ENCODE data around the gene MYLK2. TPM values are rescaled to one million over a fixed set of nuclear protein-coding genes. Genes with fewer than 3 reads are reported as not detected.

MYLK2 gene
- total RNA-seq, 4 donors from 2014 or later, result not detected

- no peaks in the 10 kb centered on the region for H3K27me3 ChIP-seq
- no peak overlapping the region for H3K4me3 ChIP-seq
- no peak overlapping the region for H3K27ac ChIP-seq
- no peak for DNase-seq (ENCODE audit: low spot score in 2 of 2)
- no peaks in the 10 kb centered on the region for H3K36me3 ChIP-seq
- TF ChIP-seq POLR2AphosphoS5 (IDR thresholded peaks at IDR 0.05), result no peak
- TF ChIP-seq POLR2A (IDR thresholded peaks at IDR 0.05), result no peak
- TF ChIP-seq EP300 (IDR thresholded peaks at IDR 0.05), result no peak
- no peak for TF ChIP-seq CTCF (IDR thresholded peaks at IDR 0.05)
- WGBS, result 93% methylated on average over 5 of the region's 5 CpGs
- peaks cover 4% of the 10 kb centered on the region for H3K4me1 ChIP-seq
- H3K9me3 ChIP-seq, result no peaks in the 10 kb centered on the region
Observed at GRCh38 chr20:31816221-31816620, 2.9 kb upstream of the MYLK2 start.

GRCh38 chr20:31817461-31817860, 1.7 kb upstream of the MYLK2 start:
- Histone ChIP-seq H3K4me1 (peaks cover 6% of the 10 kb centered on the region), H3K27ac (no peak overlapping the region), H3K9me3 (no peaks in the 10 kb centered on the region), H3K27me3 (no peaks in the 10 kb centered on the region), H3K36me3 (no peaks in the 10 kb centered on the region), H3K4me3 (no peak overlapping the region)
- TF ChIP-seq POLR2A (IDR thresholded peaks at IDR 0.05) (no peak), POLR2AphosphoS5 (IDR thresholded peaks at IDR 0.05) (no peak)
- 96% methylated on average over 5 of the region's 5 CpGs for WGBS
- DNase-seq (ENCODE audit: low spot score in 2 of 2), result peak in 1 of 2 donors; percentile 22

- no peak for TF ChIP-seq POLR2AphosphoS5 (IDR thresholded peaks at IDR 0.05)
- TF ChIP-seq POLR2A (IDR thresholded peaks at IDR 0.05), result no peak
- Histone ChIP-seq H3K4me1 (peaks cover 16% of the 10 kb centered on the region), H3K36me3 (no peaks in the 10 kb centered on the region), H3K4me3 (no peak overlapping the region), H3K9me3 (no peaks in the 10 kb centered on the region), H3K27ac (no peak overlapping the region), H3K27me3 (no peaks in the 10 kb centered on the region)
- WGBS, result 89% methylated on average over 8 of the region's 8 CpGs
- DNase-seq (ENCODE audit: low spot score in 2 of 2), result peak; percentile 10 to 29
Observed at GRCh38 chr20:31818376-31818908, 714 bp upstream of the MYLK2 start.

- Histone ChIP-seq H3K9me3 (no peaks in the 10 kb centered on the region), H3K36me3 (no peaks in the 10 kb centered on the region), H3K27me3 (no peaks in the 10 kb centered on the region), H3K4me1 (peaks cover 16% of the 10 kb centered on the region), H3K27ac (no peak overlapping the region), H3K4me3 (no peak overlapping the region)
- TF ChIP-seq POLR2AphosphoS5 (IDR thresholded peaks at IDR 0.05), result no peak
- TF ChIP-seq EP300 (IDR thresholded peaks at IDR 0.05), result no peak
- TF ChIP-seq CTCF (IDR thresholded peaks at IDR 0.05), result no peak
- no peak for TF ChIP-seq POLR2A (IDR thresholded peaks at IDR 0.05)
- WGBS, result no CpG with 5 or more reads among the region's 6 CpGs
- DNase-seq (ENCODE audit: low spot score in 2 of 2), result no peak
Observed at GRCh38 chr20:31820228-31820627, 1.1 kb downstream of the MYLK2 start.

GRCh38 chr20:31821427-31821826, 2.3 kb downstream of the MYLK2 start:
- Histone ChIP-seq H3K9me3 (no peaks in the 10 kb centered on the region), H3K27me3 (no peaks in the 10 kb centered on the region), H3K4me1 (peaks cover 12% of the 10 kb centered on the region), H3K4me3 (no peak overlapping the region), H3K27ac (no peak overlapping the region), H3K36me3 (no peaks in the 10 kb centered on the region)
- TF ChIP-seq POLR2AphosphoS5 (IDR thresholded peaks at IDR 0.05) (no peak), CTCF (IDR thresholded peaks at IDR 0.05) (no peak), POLR2A (IDR thresholded peaks at IDR 0.05) (no peak), EP300 (IDR thresholded peaks at IDR 0.05) (no peak)
- 50% methylated on average over 4 of the region's 5 CpGs for WGBS
- no peak for DNase-seq (ENCODE audit: low spot score in 2 of 2)

GRCh38 chr20:31822421-31823330, 3.5 kb downstream of the MYLK2 start:
- 6% methylated on average over 14 of the region's 29 CpGs for WGBS
- H3K4me3 ChIP-seq, result no peak overlapping the region
- H3K9me3 ChIP-seq, result no peaks in the 10 kb centered on the region
- TF ChIP-seq EP300 (IDR thresholded peaks at IDR 0.05), result no peak
- peak; percentile 95 to 99 for TF ChIP-seq CTCF (IDR thresholded peaks at IDR 0.05)
- peak; percentile 82 to 88 for DNase-seq (ENCODE audit: low spot score in 2 of 2)
- H3K4me1 ChIP-seq, result peaks cover 12% of the 10 kb centered on the region
- H3K36me3 ChIP-seq, result no peaks in the 10 kb centered on the region
- H3K27ac ChIP-seq, result no peak overlapping the region
- H3K27me3 ChIP-seq, result no peaks in the 10 kb centered on the region
